ENCODE data around the gene SLAIN1.

SLAIN1 gene

GRCh38 chr13:77733674-77734073 lies 36.2 kb downstream of the SLAIN1 start:
- no peak overlapping the region for H3K4me3 ChIP-seq (replicated peaks; ENCODE audit: low read depth, low read length)
- DNase-seq (ENCODE audit: extremely low read depth, low read depth) = no peak
- TF ChIP-seq, protein P1, sequence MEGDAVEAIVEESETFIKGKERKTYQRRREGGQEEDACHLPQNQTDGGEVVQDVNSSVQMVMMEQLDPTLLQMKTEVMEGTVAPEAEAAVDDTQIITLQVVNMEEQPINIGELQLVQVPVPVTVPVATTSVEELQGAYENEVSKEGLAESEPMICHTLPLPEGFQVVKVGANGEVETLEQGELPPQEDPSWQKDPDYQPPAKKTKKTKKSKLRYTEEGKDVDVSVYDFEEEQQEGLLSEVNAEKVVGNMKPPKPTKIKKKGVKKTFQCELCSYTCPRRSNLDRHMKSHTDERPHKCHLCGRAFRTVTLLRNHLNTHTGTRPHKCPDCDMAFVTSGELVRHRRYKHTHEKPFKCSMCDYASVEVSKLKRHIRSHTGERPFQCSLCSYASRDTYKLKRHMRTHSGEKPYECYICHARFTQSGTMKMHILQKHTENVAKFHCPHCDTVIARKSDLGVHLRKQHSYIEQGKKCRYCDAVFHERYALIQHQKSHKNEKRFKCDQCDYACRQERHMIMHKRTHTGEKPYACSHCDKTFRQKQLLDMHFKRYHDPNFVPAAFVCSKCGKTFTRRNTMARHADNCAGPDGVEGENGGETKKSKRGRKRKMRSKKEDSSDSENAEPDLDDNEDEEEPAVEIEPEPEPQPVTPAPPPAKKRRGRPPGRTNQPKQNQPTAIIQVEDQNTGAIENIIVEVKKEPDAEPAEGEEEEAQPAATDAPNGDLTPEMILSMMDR (IDR thresholded peaks at IDR 0.05; ENCODE audit: low read depth, low read length, missing control alignments) = no peak

DNA sequence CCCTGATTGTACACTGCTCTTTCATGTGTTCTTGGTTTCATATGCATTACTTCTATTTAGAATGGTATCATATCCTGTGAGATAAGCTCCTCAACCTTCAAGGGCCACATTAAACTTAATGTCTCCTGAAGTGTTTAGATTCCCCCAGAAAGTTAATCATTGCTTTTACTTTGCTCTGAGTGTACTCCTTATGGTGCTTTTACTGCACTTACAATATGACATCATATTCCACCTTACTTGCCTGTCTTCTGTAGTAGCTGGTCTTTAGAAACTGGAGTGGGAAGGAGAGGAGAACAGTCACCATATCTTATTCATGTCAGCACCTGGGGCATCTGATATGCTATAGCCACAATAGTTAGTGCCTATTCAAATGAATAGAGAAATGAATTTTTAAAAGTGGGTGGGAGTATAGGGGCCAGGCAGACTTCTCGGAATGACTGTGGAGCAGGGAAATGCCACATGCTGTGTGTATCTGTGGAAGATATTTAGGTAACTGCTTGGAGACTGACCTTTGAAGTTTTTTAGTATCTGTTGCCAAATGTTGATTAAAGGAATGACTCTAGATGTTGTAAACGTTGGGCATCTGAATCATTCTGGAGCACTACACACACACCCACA lies 40.2 kb downstream of the SLAIN1 start:
- H3K4me3 ChIP-seq (replicated peaks; ENCODE audit: low read depth, low read length) = no peak overlapping the region
- TF ChIP-seq, protein P1 (IDR thresholded peaks at IDR 0.05; ENCODE audit: low read depth, low read length, missing control alignments) = no peak
- DNase-seq (ENCODE audit: extremely low read depth, low read depth) = no peak

- DNase-seq (ENCODE audit: extremely low read depth, low read depth) = no peak
- TF ChIP-seq, protein P1 (IDR thresholded peaks at IDR 0.05; ENCODE audit: low read depth, low read length, missing control alignments) = no peak
- no peak overlapping the region for H3K4me3 ChIP-seq (replicated peaks; ENCODE audit: low read depth, low read length)
Measured at GRCh38 chr13:77740097-77740735, 42.7 kb downstream of the SLAIN1 start.

DNA sequence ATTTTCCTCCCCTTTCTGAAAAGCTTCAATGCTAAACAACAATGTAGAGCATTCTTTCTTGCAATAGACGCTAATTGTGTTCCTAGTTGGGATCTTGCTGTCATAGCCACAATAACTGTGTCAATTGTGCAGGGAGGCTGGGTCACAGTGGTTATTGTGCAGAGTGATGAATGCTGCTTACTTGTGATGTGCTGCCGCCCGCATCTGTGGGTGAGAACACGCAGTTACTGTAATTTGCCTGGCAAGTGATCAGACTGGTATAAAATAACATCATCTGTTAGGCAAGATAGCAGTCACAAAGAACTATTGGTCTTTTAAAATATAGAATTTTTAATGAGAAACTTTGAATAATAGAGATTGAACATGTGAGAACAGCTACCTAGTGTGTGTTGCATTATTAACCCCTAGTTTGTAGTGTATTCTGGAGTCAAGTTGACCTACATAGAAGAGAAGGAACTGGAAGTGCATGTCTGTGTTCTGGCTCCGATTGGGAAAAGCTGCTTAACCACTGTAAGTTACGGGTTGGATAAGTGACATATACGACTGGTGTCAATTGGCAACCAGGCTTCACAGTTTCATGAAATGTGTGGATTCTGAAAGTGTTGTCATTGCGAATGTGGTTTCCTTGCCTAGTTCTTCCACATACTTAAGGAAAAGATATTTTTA lies 43.6 kb downstream of the SLAIN1 start:
- no peak for DNase-seq (ENCODE audit: extremely low read depth, low read depth)
- no peak overlapping the region for H3K4me3 ChIP-seq (replicated peaks; ENCODE audit: low read depth, low read length)
- TF ChIP-seq, protein P1 (IDR thresholded peaks at IDR 0.05; ENCODE audit: low read depth, low read length, missing control alignments) = no peak

DNA sequence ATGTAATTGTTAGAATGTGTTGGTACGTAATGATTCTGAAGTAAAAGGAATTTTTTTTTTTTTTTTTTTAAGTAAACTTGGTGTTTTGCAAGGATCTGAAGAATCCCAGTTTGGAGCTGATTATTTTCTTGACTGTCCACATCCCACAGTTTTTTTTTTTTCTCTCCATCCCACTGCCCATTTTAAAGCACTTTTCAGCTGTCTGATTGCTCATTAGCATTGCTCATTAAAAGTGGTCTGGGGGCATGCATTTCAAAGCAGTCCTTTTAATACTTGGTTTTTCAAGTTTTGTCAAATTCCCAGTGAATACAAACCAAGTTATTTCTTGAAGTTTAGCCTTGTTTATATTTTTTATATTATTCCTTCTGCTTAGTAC lies 44.1 kb downstream of the SLAIN1 start:
- H3K4me3 ChIP-seq (replicated peaks; ENCODE audit: low read depth, low read length) = no peak overlapping the region
- TF ChIP-seq, protein P1 (IDR thresholded peaks at IDR 0.05; ENCODE audit: low read depth, low read length, missing control alignments) = no peak
- no peak for DNase-seq (ENCODE audit: extremely low read depth, low read depth)

DNA sequence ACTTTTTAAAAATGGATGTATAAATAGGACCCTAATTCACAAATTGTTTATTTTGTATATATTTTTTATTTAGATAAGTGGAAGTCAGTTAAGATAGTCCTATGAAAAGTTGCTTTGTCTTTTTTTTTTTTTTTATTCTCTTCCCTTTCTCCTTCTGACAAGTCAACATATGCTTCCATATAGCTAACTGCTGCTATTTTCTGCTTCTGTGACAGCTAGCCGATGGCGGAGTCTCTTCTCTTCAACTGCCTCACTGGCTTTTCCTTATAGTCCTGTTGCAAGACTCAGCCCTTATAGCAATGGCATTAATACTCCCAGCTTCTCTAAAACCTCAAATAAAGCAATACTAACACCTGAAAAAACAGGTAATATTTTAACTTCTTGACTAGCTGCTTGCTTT lies 45.3 kb downstream of the SLAIN1 start:
- DNase-seq (ENCODE audit: extremely low read depth, low read depth) = no peak
- TF ChIP-seq, protein P1 (IDR thresholded peaks at IDR 0.05; ENCODE audit: low read depth, low read length, missing control alignments) = no peak
- H3K4me3 ChIP-seq (replicated peaks; ENCODE audit: low read depth, low read length) = no peak overlapping the region
